Left ventricle myocardium inferior (tissue), 1 donor: Measurements from ENCODE around the gene ROR1. TPM values are rescaled to one million over a fixed set of nuclear protein-coding genes. Genes with fewer than 3 reads are reported as not detected.

Experiments
- DNase-seq: peaks from one replicate; pipeline ENCODE4 v3.0.0-alpha.2; 2020
- H3K27ac ChIP-seq: fragments of 200-600 bp; replicated peaks from 2 replicates; pipeline ENCODE4 v1.8.0; 2021
- H3K27me3 ChIP-seq: fragments of 200-600 bp; 2 replicates; pipeline ENCODE4 v1.8.0; 2021; ENCODE audit warnings: low read depth
- H3K36me3 ChIP-seq: fragments of 200-600 bp; 2 replicates; pipeline ENCODE4 v1.8.0; 2021
- H3K4me1 ChIP-seq: fragments of 200-600 bp; 2 replicates; pipeline ENCODE4 v1.8.0; 2021
- H3K4me3 ChIP-seq: fragments of 200-600 bp; 2 replicates; pipeline ENCODE4 v1.8.0; 2021; ENCODE audit warnings: mild to moderate bottlenecking, moderate library complexity
- H3K9me3 ChIP-seq: fragments of 200-600 bp; replicated peaks from 2 replicates; pipeline ENCODE4 v1.8.0; 2021
- CTCF ChIP-seq: fragments of 200-600 bp; IDR thresholded peaks from 2 replicates; pipeline ENCODE4 v1.8.0; 2021; ENCODE audit warnings: antibody characterized with exemption, mild to moderate bottlenecking, borderline replicate concordance
- intact Hi-C: fragments of 100-400 bp; cut with micrococcal nuclease; formaldehyde crosslinking; loops from one replicate; pipeline ENCODE4 v1.11.0; 2022
- total RNA-seq: library from RNA; stranded (reverse); fragmentation: NEBNext Ultra II Directional; extraction: Animal tissue kit (Norgen Biotek cat#: 25700); gene quantifications from one replicate; pipeline ENCODE4 v1.2.1, GENCODE V29; 2021
- donor health status: DM: no; HTN: yes; CAD: no; lungs with severe emphysema.

The ROR1 gene
- total RNA-seq, 1 donor from 2014 or later: 14.0 TPM

DNA sequence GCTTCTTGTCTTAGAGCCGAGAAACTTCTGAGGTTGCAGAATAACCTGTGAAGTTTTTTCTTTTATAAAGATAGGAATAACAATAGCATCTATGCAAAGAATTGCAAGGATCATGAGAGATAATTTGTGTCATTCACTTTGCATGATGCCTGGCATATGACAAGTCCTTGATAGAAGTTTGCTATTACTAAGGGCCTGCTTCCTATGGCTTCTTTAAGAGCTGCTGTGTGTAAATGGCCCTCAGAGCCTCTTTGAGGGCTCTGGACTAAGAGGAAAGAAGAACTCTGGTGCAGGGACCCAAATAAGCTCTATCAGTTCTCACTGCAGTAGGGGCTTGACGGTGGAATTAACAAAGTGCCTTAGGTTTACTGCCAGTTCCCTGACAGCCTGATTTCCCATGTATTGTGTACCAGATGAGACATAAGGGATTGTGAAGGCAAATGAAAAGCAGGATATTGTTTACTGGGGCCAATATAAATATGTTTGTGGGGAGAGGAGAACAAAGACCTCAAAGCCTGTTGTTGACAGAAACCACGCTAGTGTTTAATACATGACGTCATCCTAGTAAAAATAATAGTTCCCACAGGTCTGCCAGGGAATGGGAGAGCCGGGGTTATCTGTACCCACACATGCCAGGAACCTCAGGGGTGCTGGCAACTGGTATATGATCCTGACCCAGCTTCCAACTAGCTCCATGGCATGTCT, 298.4 kb downstream of the ROR1 start:
- no peak for TF ChIP-seq CTCF
- peak overlapping the region; percentile 68 for H3K27ac ChIP-seq
- no peak for DNase-seq

DNA sequence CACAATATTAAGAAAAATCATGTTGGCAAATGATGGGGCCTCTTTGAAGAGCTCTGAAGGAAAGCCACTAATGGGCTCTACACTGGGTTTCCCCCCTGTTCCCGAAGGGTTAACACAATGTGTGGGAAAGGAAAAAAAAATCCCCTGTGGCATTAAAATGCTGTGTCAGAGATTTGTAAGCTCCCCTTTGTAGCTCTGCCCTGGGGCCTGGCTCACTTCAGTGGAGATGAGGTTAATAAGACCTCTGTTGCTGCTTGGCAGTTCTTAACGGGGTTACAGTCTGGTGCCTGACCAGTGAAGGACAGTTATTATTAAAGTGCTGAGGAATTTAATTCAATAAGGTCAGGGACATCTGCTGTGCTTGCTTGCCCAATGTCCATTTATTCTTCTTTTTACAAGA, 299.9 kb downstream of the ROR1 start:
- Histone ChIP-seq H3K27me3 (no peaks in the 10 kb centered on the region), H3K27ac (peak overlapping the region; percentile 68), H3K36me3 (no peaks in the 10 kb centered on the region), H3K4me1 (peaks cover 62% of the 10 kb centered on the region), H3K9me3 (no peaks in the 10 kb centered on the region), H3K4me3 (no peak overlapping the region)
- intact Hi-C loops: no loop called here
- DNase-seq: no peak
- no peak for TF ChIP-seq CTCF

More for the DNA sequence above, 298.4 kb downstream of the ROR1 start:
- no peak overlapping the region for H3K4me3 ChIP-seq
- no peaks in the 10 kb centered on the region for H3K9me3 ChIP-seq
- H3K36me3 ChIP-seq: no peaks in the 10 kb centered on the region
- no peaks in the 10 kb centered on the region for H3K27me3 ChIP-seq
- intact Hi-C loops: no loop called here
- H3K4me1 ChIP-seq: peaks cover 58% of the 10 kb centered on the region

DNA sequence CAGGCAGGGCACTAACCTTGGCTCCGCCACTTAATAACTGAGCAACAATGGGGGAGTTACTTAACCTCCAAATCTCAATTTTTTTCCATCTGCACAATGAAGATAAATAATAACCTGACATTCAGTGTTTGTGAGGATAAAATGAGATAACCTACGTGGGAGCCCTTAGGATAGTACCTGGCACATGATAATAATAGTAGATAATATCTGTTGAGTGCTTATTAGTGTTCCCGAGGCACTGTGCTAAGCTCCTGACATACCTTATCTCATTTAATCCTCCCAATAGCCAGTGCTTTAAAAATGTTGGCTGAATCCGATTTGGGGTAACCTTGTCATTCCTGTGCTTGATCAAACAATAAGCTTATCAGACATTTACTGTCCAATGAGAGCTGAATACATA, 300.9 kb downstream of the ROR1 start:
- intact Hi-C loops: no loop called here
- DNase-seq: no peak
- H3K9me3 ChIP-seq: no peaks in the 10 kb centered on the region
- no peaks in the 10 kb centered on the region for H3K27me3 ChIP-seq
- no peaks in the 10 kb centered on the region for H3K36me3 ChIP-seq
- peaks cover 55% of the 10 kb centered on the region for H3K4me1 ChIP-seq
- TF ChIP-seq CTCF: no peak
- no peak overlapping the region for H3K27ac ChIP-seq
- no peak overlapping the region for H3K4me3 ChIP-seq

- no peak overlapping the region for H3K27ac ChIP-seq
- no peaks in the 10 kb centered on the region for H3K36me3 ChIP-seq
- H3K4me1 ChIP-seq: peaks cover 45% of the 10 kb centered on the region
- no peak for TF ChIP-seq CTCF
- H3K9me3 ChIP-seq: no peaks in the 10 kb centered on the region
- intact Hi-C loops: no loop called here
- DNase-seq: no peak
- no peak overlapping the region for H3K4me3 ChIP-seq
- no peaks in the 10 kb centered on the region for H3K27me3 ChIP-seq
Observed at GRCh38 chr1:64077281-64077940, 303.6 kb downstream of the ROR1 start.

- H3K9me3 ChIP-seq: no peaks in the 10 kb centered on the region
- peaks cover 39% of the 10 kb centered on the region for H3K4me1 ChIP-seq
- TF ChIP-seq CTCF: no peak
- no peak overlapping the region for H3K4me3 ChIP-seq
- intact Hi-C loops: no loop called here
- no peak overlapping the region for H3K27ac ChIP-seq
- DNase-seq: no peak
- no peaks in the 10 kb centered on the region for H3K36me3 ChIP-seq
- no peaks in the 10 kb centered on the region for H3K27me3 ChIP-seq
Observed at GRCh38 chr1:64080941-64081562, 307.2 kb downstream of the ROR1 start.
